ENCODE results near the gene OR8U1.
"Not testable (repeated sequence)": the region's sequence is repeated elsewhere in the genome, so short reads cannot be mapped to it uniquely, and the experiment has no call there.

The OR8U1 gene

GRCh38 chr11:56375324-56375723 is at the start of gene OR8U1:
TSS of gene OR8U1 (plus strand) at chr11:56375624. CDS start at chr11:56375624, 0 bp downstream.
- no peak for DNase-seq

DNA sequence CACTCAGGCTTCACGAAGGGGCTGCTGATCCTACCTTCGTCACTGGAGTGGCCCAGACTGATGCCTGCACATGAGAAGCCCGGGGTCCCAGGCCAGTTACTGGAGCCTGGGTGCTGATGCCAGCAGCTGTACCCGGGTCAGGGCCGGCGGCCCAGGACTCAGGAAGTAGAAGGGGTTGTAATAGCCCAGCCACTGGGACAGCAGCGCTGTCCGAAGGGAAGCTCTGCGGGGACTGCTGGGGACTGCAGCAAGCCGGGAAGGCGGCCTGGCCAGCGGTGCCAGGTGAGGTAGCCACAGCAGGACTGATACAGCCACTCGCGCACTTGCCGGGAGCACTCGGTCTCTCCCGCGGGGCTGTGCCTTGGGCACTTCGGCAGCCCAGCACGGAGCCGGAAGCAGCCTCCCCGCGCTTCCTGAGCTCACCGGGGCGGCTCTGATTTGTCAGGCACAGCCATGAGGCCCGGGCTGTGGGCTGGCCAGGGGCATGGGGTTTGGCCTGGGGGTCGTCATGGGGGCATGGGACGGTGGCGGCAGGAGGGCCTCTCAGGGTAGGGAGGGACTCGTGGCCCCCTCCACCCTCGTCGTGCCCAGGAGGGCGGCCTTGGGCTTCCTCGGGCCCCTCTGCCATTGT is 43.4 kb upstream of the OR8U1 start:
- DNase-seq: no peak

DNA sequence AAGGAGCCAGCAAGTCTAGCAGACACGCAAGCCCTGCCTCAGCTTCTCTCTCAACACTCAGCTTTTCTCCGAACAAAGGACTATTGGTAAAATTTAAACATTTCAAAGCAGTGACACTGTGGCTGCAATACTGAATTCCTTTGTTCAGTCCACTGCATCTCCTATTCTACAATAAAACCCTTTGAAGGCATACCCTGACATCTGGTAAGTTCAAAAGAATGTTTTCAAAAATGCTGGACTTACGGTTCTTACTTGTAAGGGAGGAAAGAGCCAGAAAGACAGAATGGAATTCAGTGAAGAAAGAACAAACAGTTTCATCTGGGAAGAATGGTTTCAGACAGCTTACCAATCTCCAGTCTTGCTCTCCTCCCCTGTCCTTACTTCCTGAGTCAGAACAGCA is 42.3 kb upstream of the OR8U1 start:
- no peak for DNase-seq

DNA sequence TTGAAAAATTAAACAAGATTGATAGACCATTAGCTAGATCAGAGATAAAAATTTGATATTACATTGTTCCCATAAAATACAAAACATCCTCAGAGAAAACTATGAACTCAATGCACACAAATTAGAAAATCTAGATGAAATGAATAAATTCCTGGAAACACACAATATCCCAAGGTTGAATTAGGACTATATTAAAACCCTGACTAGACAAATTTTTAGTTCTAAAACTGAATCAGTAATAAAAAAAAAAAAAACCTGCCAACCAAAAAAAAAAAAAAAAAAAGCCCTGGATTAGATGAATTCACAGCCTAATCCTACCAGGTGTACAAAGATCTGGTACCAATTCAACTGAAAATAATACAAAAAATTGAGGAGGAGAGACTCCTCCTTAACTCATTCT is 35.1 kb upstream of the OR8U1 start:
- no peak for DNase-seq

DNA sequence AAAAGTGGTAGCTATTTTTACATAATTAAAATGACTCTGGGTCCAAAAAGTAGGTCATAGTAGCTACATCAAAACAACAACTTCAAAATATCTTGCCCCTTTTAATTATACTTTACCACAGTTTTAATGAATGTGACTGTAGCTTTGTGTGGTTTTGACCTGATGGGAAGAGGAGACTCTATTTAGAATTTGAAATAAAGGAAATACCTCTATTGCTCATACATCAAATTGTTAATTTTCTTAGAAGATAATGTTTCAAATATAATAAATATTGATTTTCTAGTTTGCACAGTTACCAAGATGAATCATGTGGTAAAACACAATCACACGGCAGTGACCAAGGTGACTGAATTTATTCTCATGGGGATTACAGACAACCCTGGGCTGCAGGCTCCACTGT is 29.7 kb upstream of the OR8U1 start, which contains the start of gene OR8K1:
OR8K1 (plus strand) TSS at position 301 of the 400 bp plus-strand sequence; CDS start at position 301, 0 bp downstream.
- DNase-seq: no peak

DNA sequence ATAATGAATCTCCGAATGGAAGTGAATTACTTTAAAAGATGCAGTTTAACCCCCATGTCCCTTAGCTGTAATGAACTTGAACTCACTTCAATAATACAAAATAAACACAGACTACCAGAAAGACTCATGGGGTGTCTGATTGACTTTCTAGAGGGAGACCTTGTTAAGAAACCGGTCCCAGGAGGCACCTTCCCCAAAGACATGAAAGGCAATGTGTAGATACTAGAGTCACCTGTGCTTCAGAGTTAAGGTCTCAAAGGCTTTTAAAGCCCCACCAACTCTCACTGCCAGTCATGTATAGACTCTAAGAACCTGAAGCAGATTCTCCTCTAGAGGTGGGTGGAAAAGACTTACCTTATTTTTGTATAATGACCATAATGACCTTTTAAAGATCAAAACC is 21.4 kb upstream of the OR8U1 start, which contains the start of gene OR8J1:
OR8J1 (plus strand) TSS at position 301 of the 400 bp plus-strand sequence. CDS start 5,956 bp downstream, outside the sequence.
- DNase-seq: no peak

DNA sequence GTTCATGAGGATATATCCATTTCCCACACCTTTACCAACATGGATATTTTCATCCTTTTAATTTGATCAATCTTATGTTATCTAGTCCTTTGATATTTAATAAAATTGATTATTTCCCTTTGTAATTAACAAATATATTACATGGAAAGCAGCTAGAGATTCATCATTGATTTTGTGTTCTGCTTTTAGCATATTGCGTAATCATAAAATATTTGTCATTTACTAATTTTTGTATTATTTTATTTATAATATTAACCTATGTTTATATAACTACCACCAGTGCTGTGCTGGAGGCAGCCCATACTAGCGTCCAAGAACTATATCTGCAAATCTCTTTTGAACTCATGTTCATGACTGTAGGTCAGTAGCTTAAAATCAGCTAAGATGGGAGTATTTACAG is 4.7 kb downstream of the OR8U1 start:
- DNase-seq: no peak

GRCh38 chr11:56394381-56394780 is 19.0 kb downstream of the OR8U1 start:
- no peak for DNase-seq

DNA sequence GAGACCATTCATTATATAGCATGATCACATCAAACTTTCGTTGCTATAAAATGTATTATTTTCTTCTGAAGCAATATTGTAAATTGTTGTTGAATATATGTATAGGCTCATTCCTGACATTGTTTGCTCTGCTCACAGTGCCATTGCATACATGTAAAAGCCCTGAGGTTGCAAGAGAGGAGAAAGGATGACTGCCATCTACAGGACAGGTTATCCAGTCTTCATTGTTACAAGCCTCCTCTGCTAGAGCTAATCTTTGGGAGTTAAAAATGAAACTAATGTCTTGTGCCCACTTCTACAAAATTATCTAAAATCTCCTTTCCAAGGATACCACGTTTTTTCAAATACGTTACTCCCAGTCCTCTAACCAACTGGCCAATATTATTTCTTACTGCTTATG is 20.6 kb downstream of the OR8U1 start:
- DNase-seq: no peak

DNA sequence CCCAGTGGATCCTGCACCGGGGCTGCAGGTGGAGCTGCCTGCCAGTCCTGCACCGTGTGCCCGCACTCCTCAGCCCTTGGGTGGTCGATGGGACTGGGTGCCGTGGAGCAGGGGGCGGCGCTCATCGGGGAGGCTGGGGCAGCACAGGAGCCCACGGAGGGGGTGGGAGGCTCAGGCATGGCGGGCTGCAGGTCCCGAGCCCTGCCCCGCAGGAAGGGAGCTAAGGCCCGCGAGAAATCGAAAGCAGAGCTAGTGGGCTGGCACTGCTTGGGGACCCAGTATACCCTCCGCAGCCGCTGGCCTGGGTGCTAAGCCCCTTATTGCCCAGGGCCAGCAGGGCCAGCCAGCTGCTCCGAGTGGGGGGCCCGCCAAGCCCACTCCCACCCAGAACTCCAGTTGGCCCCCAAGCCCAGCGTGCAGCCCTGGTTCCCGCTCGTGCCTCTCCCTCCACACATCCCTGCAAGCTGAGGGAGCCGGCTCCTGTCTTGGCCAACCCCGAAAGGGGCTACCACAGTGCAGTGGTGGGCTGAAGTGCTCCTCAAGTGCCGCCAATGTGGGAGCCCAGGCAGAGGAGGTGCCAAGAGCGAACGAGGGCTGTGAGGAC is 26.5 kb downstream of the OR8U1 start:
- DNase-seq: not testable (repeated sequence)

DNA sequence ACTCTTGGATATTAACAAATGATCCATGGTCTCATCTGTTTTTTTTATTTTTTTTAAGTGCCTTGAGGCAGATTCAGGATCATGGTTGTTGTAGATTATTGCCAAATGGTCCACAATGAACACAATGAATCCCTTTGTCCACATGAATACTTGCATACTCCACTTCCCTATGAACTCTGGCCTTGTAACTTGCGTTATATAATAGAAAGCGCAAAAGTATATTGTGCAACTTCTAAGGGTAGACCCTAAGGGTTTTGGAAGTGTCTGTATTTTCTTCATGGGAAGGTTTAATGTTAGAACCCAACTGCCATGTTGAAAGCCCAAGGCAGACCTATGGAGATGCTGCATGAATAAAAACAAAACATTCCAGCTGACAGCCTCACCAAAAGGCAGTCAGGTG is 29.0 kb downstream of the OR8U1 start:
- DNase-seq: peak; percentile 34

GRCh38 chr11:56410801-56411200 is 35.4 kb downstream of the OR8U1 start:
- DNase-seq: no peak

DNA sequence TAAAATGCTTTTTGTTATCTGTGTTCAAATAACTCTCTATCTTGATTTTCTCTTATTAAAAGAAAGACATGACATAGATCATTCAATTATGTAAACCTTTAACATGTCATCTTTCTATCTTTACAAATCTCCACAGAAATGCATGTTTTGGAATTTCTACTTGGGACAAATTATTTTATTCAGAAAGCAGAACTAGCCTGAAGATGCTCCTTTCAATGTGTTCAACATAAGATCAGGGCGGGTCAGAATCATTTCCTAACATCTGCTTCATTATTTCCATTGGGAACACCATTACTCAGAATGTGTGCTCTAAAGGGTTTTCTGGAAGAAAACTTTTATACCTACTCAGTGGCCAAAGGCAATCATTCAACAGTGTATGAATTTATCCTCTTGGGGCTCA is 37.0 kb downstream of the OR8U1 start, which contains the start of gene OR5AL1:
OR5AL1 (plus strand) TSS at position 301 of the 400 bp plus-strand sequence.
- DNase-seq: no peak

Data from NCI-H1048 (cell line).